DMS 273 treated with DMSO at 0.1 percent for 48 hours (cell line): ENCODE data around the gene TLN1.

Experiments
- DNase-seq: peaks from one replicate; lab custom pipeline; 2025; lab: John Stamatoyannopoulos, UW

The TLN1 gene

DNA sequence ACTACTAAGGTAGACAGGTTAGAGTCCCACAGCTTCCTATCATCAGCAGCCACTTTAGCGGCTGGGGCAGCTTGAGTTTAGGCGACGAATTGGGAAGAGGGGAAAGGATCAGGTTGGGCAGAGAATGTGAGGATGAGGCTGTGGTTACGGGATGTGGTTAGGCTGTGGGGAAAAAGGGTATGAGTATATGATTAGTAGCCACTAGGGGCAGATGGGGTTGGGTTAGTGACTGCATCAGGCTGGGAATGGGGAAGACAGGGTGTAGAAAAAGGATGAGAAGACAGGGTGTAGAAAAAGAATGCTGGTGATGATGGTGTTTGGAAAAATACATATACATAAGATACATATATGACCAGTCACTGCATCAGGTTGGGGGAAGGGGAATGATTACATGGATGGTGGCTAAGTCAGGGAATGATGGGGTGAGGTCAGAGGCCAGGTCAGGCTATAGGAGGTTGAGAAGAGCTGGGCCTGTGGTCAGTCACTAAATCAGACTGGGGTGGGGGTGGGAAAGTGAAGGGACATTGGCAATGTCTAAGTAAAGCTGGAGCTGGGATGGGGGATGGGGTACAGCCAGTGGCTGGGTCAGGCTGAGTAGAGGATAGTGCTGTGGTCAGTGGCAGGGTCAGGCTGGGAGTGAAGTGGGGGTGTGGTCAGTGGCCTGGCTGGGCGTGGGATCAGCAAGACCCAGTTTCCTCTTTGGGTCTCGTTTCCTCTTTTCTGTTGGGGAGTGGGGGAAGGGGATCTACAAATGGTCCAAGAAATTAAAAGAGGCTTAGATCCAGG lies 2.1 kb downstream of the TLN1 start:
- DNase-seq: no peak

DNA sequence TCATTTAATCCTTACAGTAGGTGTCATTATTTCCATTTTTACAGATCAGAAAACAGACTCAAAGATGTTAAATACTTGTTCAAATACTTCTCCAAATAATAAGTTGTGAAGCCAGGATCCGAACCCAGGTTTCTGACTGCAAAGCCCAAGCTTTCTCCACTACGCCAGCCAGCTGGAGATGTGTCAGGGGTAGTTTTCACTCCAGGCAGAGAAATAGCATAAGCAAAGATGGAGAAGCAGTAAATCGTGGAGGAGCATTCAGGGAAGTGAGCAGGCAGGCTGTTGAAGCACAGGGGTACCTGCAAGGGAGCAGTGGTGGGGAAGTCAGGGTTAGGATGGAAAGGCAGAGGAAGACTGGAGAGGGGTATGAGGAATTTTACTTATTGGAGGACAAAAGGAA lies 2.9 kb downstream of the TLN1 start:
- no peak for DNase-seq

DNA sequence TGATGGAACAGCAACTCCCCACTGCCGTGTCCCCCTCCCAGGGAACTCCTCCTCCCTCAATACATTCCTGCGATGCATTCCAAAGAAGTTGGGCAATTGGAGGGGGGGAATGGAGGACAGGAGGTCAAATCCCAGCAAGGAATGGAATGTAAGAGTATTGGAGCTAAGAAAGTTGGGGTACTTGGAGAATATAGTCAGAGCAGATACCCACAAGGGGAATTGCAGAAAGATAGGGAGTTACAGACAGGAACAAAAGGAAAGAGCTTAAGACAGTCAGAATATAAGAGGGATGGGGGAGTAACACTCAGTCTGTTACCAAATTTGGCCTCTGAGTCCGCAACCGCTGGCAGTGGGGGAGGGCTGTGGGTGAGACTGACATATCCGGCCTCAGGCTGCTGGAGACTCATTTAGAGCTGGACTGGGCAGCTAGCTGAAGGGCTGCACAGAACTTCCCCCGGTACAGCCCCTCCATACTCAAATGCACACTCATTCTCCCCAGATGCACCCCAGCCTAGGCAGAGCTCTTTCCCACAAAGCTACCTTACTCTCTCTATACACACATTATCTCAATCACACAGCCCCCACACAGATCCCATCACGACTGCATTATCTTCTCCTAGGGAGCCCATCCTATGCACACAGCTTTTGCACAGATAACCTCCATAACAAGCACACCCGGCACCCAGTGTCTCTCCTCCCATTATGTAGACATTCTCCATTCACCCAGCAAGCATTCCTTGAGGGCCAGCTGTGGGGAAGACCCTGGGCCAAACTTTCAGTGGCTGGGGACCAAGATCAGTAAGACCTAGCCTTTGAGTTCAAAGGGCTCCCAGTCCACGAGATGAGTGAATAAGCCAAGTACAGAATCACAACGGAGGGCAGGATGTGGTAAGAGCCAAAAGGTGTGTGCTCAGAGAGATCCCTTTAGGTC lies 3.7 kb downstream of the TLN1 start:
- DNase-seq: no peak

DNA sequence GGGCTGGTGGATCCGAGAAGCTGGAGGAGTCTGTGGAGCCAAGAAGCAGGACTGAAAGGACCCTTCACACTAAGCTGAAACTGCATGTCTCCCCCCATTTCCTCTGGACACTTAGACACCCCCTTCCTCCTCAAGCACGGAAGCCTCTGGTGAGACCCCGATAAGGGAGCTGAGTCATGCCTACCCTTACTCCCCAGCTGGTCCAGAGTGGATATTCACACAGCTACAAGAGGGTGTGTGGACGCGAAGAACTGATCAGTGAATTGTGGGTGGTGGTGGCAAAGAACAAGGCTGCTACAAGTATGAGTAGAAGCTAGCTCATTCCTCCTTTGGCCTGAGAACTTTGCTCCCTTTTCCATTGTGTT lies 4.3 kb downstream of the TLN1 start:
- no peak for DNase-seq

DNA sequence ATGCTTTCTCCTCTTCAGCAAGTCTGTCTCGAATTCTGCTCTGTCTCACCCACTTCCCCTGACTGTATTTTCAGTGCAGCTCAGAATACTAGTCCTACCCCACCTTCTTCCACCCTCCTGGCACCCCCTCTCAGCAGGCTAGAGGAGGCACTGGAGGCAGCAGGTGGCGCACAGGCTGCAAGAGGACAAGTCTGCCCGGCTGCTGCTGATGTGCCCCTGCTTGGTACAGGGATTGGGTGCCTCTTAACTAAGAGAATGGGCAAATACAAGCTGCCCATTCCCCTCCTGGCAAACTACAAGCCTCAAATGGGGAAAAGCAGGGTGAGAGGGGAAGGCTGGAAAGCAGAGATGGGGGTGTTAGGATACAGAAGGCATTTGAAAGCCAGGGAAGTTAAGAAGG lies 5.1 kb downstream of the TLN1 start:
- peak; percentile 26 for DNase-seq

DNA sequence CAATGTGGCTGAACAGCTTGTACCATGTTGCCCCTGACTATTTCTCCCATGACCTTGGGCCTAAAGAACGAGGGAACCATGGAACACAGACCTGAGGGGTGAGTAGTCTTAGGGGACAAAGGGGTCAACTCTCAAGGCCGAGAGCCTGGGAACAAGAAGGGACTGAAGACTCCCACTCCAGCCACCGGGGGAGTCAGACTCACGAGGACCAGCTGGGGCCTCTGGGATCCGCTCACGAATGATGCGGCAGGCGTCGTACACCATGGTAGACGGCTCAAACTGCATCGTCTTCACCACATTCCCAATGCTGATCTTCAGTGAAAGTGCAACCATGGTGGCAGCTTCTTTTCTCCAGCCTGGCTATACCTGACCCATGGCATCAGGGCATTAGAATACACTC lies 6.6 kb downstream of the TLN1 start:
- no peak for DNase-seq

DNA sequence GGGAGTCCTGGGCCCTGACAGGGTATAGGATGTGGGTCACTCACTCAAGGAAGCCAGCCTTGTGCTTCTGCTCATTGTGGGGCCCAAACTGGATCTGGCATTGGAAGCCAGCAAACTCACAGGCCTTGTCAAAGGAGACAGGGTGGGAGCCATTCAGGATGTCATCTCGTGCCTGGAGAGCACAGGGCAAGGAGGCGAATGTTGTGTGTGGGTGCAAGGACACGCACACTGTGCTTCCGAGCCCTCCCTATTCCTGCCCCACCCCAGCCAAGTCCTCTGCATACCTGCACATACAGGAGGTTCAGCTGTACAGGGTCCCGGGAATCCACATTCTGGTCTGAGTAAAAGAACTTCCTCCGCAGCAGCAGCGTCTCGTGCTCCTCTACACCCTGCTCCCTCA lies 8.1 kb downstream of the TLN1 start:
- DNase-seq: no peak

DNA sequence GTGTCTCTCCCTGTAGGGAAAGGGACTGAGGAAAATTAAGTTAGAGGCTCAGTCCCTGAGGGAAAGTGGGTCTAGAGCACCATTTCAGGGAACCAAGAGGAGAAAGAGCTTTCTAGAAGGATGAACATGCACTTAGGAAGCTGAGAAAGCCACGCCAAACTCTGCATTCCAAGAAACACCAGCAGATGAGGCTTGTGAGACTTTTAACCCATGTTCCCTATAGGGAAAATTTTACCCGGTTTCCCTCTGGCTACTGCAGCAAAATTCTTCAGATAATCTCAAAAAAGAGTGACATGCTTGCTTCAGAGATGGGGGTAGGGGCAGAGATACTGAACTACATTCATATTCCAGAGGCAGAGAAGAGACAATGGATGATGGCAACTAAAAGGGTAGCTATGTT lies 8.6 kb downstream of the TLN1 start:
- DNase-seq: no peak

DNA sequence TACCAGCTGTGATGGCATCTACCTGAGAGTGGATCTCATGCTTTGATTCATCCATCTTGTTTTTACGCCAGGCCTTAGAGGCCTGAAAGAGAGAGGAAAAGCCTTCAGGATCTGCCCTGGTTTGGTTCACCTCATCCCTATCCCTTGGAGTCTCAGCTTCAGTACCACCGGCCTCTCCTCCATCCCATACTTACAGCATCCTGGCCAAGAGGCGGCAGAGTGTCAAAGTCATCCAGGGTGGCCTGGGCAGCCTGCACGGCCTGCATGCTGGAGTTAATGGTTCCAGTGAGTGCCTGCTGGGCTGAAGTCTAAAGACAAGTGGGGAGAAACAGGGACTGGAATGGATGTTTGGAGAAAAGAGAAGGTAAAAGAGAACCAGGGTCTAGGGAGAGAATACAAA lies 12.4 kb downstream of the TLN1 start:
- DNase-seq: no peak

DNA sequence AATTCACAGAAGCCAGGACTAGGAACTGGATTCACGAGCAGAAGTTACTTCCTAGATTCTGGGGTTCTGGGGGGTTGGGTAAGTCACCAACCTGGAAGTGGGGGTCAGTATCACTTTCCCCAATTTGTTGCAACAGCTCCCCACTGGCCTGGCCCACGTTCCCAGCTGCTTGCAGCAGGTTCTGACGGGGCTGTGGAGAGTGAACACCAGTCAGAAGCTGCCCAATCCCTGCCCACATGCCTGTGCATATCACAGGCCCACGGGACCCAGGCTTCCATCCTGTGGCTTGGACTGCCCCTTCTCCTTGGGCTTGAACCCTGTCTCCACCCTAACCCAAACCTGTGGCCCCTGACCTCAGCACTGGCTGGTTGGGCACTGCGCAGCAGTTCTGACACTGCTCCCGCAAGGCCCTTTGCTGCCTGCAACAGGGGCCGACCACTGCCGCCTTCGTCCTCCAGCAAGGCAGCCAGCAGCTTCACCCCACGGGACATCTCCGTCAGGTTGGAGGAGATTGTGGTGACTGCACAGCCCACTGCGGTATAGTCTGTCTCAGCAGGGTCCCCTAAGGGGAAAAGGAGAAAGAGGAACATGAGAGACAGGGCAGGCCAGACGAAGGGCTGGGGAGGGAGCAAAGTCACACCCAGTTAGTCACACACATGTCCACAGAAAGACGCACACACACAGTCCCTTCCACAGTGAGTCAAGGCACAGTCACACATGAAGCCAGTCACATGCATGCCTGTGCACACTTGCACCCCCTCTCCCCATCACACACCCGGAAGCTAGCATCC lies 13.1 kb downstream of the TLN1 start:
- DNase-seq: no peak

DNA sequence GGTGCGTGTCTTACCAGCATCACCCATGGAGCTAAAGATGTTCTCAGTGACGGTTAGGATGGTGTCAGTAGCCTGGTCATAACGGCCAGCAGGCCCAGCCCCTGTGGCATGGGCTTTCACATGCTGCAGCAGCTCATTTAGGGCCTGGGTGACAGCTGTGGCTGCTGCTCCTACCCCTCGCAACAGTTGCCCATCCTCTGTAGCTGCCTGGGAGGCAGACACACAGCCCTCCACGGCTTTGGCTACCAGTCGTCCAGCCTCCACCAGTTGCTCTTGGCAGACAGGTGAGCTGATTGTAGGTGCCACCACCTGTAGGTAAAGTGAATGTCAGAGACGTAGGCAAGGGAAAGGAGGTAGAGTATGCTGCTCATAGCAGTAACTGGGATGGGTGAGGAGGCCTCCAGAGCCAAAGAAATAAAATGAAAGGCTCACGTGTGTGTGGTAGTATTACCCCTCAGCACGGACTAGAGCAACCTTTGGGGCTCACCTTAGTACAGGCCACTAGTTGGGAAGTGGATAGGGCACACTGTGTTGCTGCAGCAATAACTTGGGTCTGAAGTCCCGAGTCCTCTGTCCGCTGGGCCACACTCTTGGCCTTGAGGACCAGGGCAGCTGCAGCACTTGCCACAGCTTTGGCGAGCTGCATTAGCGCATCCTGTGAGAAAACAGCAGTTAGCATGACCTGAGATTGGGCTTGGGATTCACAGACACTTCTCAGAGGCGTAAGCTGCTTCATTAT lies 14.7 kb downstream of the TLN1 start:
- no peak for DNase-seq

DNA sequence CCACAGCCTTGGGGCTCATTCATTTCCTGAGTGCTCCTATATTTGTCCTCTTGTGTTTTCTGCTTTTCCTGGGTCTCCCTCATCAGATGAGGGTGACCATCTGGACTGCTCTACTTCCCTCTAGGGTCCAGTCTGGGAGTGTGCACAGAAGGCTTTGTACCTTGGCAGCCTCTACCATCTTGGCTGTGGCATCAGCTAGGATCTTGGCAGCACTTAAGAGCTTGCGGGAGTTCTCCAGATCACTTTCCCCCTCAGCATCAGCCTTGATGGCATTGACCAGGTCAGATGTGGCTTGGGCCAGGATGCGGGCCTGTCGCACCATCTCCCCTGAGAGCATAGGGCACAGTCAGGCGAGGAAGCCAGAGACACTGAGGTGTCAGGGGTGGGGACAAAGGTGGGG lies 15.8 kb downstream of the TLN1 start:
- no peak for DNase-seq

DNA sequence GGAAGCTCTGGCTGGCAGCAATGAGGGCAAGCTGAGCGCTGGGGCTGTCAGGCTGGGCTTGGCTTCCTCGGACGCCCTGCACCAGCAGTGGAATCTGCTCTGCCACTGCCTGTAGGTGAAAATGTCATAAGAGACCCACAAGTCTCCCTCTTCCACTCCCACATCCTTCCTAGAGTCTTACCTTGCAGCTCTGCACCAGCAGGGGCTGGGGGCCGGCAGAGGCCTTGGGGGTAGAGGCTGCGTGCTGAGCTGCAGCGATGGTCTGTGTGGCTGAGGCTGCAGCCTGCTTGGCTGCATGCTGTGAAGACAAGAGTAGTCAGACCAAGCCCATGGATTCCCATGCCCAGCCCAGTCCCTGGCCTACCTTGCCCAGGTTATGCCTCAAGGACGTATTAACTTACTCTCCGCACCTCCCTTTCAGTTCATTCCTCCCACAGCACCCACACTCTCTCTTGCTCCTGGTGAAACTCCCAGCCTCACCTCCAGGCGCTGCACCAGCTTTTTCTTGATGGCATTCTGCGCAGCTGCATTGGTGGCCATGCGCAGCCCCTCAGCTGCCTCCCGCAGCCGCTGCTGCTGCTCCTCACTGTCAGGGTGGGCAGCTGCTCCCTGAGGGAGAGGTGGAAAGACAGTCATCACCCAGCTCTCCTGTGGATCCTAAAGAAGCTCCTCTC lies 17.3 kb downstream of the TLN1 start:
- DNase-seq: no peak

DNA sequence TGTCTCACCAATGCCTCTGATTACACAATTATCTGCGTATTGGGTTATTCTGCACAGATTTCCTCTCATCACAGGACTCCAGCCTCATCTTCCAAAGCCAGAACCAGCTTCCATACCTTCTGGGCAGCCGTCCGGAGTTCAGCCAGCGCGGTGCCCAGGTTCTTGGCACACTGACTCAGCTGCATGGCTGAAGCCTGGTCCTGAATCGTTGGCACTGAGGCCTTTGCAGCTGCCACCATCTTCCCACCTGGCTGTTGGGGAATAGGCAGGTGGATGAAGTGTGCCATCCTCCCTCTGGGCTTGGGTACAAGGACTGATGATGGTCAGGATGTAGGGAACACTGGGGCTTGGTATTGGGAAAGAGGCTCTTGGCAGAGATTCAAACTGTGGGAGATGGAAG lies 17.9 kb downstream of the TLN1 start:
- DNase-seq: no peak

DNA sequence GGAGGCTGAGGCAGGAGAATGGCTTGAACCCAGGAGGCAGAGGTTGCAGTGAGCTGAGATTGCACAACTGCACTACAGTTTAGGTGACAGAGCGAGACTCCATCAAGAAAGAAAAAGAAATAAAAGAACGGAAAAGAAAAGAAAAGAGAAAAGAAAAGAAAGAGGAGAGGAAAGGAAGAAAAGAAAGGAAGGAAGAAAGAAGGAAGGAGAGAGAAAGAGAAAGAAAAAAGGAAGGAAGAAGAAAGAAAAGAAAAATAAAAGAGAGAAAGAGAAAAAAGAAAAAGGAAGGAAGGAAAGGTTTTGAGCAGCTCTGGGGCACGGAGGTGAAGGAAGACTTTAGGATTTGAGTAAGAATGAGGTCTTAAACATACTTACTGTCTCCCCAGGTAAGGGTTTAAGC lies 18.4 kb downstream of the TLN1 start:
- DNase-seq: no peak

DNA sequence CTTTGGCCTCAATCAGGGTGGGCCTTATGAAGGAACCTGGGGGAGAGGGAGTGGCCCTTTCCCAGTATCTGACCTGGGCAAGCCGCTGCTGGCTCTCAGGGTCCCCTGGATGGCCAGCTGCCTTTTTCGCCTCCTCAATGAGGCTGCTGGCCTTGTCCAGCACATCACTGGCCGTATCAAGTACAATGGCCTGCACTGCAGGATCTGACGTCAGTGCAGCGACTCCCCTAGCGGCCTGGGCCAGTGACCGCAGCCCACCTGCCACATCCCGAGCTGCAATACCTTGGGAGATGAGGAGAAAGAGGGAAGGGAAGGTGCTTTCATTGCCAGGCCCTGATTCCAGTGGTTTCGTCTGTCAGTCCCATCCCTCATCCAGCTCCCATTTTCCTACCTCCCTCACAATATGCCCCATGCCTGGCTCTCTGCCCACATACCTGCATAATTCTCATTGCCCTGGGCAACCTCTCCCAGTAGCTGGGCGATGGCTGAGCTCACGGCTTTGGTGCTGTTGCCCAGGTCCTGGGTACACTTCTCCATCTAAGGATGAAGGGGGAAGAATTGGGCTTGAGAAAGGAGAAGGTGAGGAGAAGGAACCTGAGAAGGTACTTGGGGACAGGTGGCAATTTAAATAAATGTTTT lies 19.1 kb downstream of the TLN1 start:
- no peak for DNase-seq

DNA sequence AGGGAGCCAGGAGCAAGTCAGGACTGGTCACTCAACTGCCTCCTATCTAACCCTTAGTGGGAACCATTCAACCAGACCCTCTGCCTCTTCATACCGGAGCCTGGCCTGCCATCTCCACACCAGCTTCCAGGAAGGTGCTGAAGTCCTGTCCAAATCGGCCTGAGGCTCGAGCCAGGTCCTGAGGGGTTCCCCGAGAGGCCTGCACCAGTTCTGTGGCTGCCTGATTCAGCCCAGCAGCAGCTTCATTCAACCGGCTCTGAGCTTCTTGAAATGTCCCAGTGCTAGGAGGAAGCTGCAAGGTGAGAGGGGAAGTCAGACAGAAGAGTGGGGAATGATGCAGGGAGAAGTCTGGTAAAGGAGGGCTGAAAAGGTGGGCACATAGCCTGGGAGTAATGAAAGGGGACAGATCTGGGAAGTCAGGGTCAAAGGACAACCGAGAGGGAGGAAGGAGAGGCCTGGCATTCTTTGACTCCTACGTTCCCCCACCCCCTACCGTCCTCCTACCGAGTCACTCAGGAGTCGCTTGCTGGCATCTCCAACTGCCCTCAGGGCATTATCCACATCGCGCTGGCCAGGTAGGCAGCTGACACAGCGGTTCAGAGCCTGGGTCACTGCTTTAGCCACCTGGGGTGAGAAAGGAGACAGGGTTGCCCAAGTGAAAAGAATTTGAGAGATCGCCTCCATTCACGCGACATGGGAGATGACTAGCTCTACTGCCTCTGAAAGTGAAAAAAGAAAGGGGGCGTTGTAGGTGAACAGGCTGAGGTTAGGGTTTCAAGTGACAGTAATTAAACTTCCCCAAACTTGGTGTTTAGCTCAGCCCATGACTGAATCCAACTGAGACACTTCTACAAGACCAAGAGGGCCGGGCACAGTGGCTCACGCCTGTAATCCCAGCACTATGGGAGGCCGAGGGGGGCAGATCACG lies 20.2 kb downstream of the TLN1 start:
- DNase-seq: no peak

DNA sequence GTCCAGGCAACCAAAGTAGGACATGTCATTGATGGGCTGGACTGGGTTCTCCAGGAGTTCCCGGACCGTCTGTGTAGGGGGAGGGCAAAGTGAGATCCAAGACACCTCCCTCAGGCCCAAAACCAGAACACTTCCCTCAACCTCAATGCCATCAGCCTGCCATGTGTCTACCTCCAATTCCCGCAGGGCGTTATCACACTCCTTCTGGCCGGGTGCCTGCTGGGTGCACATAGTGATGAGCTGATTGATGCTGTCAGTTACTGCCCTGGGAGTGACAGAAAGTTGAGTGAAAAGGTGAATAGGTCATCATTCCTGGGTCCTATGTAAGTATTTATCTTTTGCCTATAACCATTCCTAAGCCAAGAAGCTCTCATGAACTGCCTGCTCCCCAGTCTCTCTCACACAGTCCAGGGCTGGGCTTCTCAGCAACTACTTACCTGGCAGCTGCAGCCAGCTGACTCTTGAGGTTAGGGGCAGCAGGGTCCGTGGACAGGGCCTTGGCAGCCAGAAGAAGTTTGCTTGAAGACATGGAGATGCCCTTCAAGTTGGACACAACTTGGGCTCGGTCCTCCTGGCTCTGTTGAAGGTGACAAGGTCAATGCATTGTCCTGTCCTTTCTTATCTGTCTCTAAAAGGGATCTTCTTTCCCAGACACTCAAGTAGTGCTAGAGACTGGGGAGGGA lies 21.0 kb downstream of the TLN1 start:
- no peak for DNase-seq

DNA sequence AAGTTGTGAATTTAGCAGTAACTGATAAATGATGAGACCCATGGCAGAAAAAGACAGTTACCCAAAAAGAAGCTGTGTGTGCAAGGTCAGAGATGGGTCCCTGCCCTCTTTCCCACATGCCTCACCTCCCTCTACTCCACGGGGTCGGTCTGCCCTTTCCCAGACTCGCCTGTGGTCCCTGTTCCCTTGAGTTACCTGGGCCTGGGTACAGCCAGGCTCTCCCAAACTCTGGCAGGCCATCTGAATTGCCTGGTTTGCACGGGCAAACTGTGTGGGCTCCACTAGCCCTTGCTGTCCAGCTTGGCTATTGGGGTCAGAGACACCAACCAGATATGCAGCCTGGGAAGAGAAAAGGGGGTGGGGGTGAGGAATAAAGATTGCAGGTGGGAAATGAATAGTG lies 23.8 kb downstream of the TLN1 start:
- DNase-seq: no peak
